ENCODE results near the gene NF1.

GRCh38 chr17:31226373-31226772 lies 131.6 kb downstream of the NF1 start:
- no peak for TF ChIP-seq CTCF (IDR thresholded peaks at IDR 0.05; ENCODE audit: insufficient read depth, low read depth, low read length)
- TF ChIP-seq EZH2 (IDR thresholded peaks at IDR 0.05; ENCODE audit: insufficient read depth, low read length), result no peak

Measured in astrocyte (in vitro differentiated cells and primary cell).